GM18867 (cell line): ENCODE data around the gene HDAC11.

Experiments used
- ATAC-seq: cut with Tn5 transposase; IDR thresholded peaks from one replicate; pipeline ENCODE4 v1.9.1; 2021; ENCODE audit warnings: mild to moderate bottlenecking, moderate library complexity; ENCODE audit not compliant: unreplicated experiment

HDAC11 gene

GRCh38 chr3:13506680-13507079, 26.6 kb downstream of the HDAC11 start:
- ATAC-seq: no peak

- no peak for ATAC-seq
Measured at GRCh38 chr3:13507247-13507569, 27.1 kb downstream of the HDAC11 start.

GRCh38 chr3:13507570-13508339, 27.6 kb downstream of the HDAC11 start:
- ATAC-seq: no peak

- no peak for ATAC-seq
Measured at GRCh38 chr3:13508496-13508895, 28.4 kb downstream of the HDAC11 start.

- ATAC-seq: no peak
Measured at GRCh38 chr3:13509059-13509815, 29.1 kb downstream of the HDAC11 start.

- ATAC-seq: no peak
Measured at GRCh38 chr3:13509816-13510192, 29.7 kb downstream of the HDAC11 start.

GRCh38 chr3:13512451-13512850, 32.3 kb downstream of the HDAC11 start:
- no peak for ATAC-seq

- no peak for ATAC-seq
Measured at GRCh38 chr3:13513051-13513912, 33.2 kb downstream of the HDAC11 start.

GRCh38 chr3:13513913-13514517, 33.9 kb downstream of the HDAC11 start:
- no peak for ATAC-seq

- no peak for ATAC-seq
Measured at GRCh38 chr3:13514639-13515435, 34.7 kb downstream of the HDAC11 start.

- ATAC-seq: no peak
Measured at GRCh38 chr3:13515786-13516759, 36.0 kb downstream of the HDAC11 start.

GRCh38 chr3:13516760-13517135, 36.6 kb downstream of the HDAC11 start:
- ATAC-seq: no peak

GRCh38 chr3:13517253-13517977, 37.3 kb downstream of the HDAC11 start:
- no peak for ATAC-seq

GRCh38 chr3:13518516-13518953, 38.4 kb downstream of the HDAC11 start:
- ATAC-seq: no peak

- no peak for ATAC-seq
Measured at GRCh38 chr3:13519006-13519791, 39.1 kb downstream of the HDAC11 start.

GRCh38 chr3:13520326-13520880, 40.3 kb downstream of the HDAC11 start:
- no peak for ATAC-seq

GRCh38 chr3:13521309-13521708, 41.2 kb downstream of the HDAC11 start:
- no peak for ATAC-seq
